ENCODE data around the gene WDSUB1.

WDSUB1 gene

DNA sequence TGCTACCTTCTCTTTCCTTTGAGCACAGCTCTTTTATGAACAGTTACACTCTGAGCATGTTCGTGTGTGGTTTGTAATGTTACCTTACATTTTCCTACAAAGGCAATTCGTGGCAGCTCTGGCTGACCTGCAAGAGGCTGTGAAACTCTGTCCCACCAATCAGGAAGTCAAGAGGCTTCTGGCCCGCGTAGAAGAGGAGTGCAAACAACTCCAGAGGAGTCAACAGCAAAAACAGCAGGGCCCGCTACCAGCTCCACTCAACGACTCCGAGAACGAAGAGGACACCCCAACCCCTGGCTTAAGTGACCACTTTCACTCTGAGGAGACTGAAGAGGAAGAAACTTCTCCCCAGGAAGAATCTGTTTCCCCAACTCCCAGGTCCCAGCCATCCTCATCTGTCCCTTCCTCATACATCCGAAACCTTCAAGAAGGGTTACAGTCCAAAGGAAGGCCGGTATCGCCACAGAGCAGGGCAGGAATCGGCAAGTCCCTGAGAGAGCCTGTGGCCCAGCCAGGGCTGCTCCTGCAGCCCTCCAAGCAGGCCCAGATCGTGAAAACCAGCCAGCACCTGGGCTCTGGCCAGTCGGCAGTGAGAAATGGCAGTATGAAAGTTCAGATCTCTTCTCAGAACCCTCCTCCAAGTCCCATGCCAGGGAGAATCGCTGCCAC is 56.9 kb downstream of the WDSUB1 start:
- H3K4me3 ChIP-seq (ENCODE audit: low read depth, low read length): no peak overlapping the region
- TF ChIP-seq, protein P1, sequence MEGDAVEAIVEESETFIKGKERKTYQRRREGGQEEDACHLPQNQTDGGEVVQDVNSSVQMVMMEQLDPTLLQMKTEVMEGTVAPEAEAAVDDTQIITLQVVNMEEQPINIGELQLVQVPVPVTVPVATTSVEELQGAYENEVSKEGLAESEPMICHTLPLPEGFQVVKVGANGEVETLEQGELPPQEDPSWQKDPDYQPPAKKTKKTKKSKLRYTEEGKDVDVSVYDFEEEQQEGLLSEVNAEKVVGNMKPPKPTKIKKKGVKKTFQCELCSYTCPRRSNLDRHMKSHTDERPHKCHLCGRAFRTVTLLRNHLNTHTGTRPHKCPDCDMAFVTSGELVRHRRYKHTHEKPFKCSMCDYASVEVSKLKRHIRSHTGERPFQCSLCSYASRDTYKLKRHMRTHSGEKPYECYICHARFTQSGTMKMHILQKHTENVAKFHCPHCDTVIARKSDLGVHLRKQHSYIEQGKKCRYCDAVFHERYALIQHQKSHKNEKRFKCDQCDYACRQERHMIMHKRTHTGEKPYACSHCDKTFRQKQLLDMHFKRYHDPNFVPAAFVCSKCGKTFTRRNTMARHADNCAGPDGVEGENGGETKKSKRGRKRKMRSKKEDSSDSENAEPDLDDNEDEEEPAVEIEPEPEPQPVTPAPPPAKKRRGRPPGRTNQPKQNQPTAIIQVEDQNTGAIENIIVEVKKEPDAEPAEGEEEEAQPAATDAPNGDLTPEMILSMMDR (IDR thresholded peaks at IDR 0.05; ENCODE audit: low read depth, low read length): no peak

DNA sequence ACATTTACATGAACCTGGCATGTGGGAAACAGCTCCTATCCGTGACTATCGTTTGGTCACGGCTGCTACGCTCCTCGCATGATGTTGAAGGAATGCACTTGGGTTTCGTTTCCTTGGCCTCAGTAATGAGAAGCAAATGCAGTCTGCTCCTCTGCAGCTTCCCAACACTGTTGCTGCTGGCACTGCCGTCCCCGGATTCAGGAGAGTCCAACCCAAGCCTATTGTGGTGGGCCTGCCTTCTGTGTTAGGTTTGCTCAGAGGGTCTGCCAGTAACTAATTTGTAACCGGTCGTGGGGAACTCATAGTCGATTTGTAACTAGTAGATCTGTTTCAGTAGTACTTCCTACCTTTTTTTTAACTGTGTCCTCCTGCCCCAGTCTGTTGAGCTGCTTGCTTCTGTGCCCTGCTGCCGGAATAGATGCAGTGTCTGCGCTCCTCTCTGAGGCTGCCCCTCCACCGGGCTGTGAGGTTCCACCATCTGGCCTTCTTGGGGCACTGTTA is 58.4 kb downstream of the WDSUB1 start:
- no peak overlapping the region for H3K4me3 ChIP-seq (ENCODE audit: low read depth, low read length)
- TF ChIP-seq, protein P1 (IDR thresholded peaks at IDR 0.05; ENCODE audit: low read depth, low read length): no peak

DNA sequence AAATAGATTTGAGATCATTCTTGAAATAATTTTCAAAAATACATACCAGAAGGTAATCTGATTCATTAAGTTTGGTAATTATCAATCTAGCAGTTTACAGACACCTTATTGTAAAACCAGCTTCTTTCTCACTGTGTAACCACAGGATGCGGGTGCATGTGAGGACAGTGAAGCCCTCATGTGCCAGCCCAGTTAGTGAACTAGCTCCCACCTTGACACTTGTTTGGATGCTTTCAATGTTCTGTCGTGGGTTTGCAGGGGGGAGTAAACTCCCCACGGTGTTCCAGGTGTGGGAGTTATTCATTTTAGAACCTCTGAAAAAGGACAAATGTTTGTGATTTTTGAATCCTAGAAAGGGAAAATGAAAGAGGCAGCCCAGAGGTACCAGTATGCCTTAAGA is 59.0 kb downstream of the WDSUB1 start:
- TF ChIP-seq, protein P1 (IDR thresholded peaks at IDR 0.05; ENCODE audit: low read depth, low read length): no peak
- no peak overlapping the region for H3K4me3 ChIP-seq (ENCODE audit: low read depth, low read length)

DNA sequence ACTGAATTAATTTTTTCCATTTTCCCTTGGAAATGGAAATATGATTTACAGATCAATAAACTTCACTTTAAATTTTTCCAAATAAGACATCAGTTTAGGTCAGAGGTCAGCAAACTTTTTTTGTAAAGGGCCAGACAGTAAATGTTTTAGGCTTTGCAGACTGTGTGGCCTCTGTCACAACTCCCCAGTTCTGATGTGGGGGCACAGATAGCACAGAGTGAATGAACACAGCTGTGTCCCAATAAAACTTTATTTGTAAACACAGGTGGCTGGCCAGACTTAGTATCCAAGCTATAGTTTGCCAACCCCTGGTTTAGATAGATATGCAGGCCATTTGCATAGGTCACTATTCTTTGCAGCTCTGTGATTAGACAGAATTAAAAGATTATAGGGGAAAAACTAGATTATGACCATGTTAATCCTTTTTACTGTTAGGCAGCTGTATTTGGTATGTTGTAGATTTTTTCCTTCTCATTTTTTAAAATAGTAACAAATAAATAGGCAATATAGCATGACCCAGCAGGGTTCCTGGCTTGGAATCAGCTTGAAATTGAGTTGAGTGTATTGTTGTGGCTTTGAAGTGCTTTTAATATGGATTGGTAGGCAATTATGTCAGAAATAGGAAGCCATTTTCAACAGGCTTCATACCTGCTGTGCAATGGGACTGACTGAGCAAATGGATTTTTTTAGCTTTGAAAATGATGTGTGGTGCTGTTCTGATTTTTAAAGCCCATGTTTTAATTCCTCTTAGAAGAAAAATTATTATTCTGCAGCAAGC is 59.7 kb downstream of the WDSUB1 start:
- TF ChIP-seq, protein P1 (IDR thresholded peaks at IDR 0.05; ENCODE audit: low read depth, low read length): no peak
- no peak overlapping the region for H3K4me3 ChIP-seq (ENCODE audit: low read depth, low read length)

DNA sequence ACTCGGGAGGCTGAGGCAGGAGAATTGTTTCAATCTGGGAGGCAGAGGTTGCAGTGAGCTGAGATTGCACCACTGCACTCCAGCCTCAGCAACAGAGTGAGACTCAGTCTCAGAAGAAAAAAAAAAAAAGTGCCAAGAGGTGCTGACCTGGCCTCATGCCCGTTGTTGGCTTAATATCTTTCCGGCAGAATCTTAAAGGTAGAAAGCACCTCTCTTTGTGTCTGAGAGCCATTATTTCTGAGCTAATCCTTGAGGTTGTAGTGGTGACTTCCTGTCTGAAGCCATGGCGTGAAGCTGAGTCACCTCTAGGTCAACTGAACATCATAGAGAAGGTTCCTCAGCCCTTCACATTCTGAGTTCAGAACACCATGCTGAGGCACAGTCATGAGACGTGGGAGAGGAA is 60.4 kb downstream of the WDSUB1 start:
- TF ChIP-seq, protein P1 (IDR thresholded peaks at IDR 0.05; ENCODE audit: low read depth, low read length): no peak

DNA sequence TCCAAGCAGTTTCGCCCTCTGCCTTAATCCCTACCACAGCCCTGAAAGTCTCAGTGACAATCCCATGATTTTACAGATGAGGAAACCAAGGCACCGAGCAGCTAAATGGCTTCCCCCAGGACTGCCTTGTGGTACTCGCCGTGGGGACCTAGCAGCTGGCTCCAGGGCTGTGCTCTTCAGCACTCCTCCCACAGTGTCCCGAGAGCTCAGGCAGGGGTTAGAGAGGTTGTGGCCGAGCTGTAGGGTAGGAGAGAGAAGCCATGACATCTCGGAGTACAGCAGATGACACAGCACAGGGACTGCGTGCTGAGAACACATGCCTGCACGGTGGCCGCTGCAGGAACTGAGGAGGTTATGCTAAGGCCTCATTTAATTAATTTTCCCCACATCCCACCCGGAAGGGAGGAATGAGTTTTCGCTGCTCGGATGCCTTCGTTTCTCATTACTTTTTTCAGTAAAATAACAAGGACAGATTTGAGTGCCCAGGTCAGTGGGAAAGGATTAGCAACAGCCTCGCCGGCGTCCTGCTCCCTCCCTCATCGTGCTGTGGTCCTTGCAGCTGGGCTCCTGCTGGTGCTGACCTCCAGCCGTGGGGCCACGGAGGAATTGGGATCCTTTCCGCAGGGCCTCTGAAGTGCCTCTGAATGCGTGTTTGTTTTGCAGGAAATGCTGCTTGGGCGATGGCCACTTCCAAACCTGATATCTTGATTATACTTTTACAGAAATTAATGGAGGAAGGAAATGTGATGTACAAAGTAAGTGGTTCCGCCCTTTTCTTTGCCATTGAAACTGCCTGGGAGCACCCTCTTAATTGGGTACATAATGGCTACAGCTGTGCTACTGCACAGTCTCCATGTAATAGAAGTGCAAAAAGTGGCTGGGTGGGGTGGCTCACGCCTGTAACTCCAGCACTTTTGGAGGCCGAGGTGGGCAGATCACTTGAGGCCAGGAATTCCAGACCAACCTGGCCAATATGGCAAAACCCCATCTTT is 61.2 kb downstream of the WDSUB1 start:
- H3K4me3 ChIP-seq (ENCODE audit: low read depth, low read length): no peak overlapping the region
- TF ChIP-seq, protein P1 (IDR thresholded peaks at IDR 0.05; ENCODE audit: low read depth, low read length): no peak

More for the DNA sequence above, 60.4 kb downstream of the WDSUB1 start:
- no peak overlapping the region for H3K4me3 ChIP-seq (ENCODE audit: low read depth, low read length)
